Colonic mucosa (tissue), 4 donors: ENCODE results near the gene DUSP5. TPM values are rescaled to one million over a fixed set of nuclear protein-coding genes. Genes with fewer than 3 reads are reported as not detected.
"Not testable (repeated sequence)": the region's sequence is repeated elsewhere in the genome, so short reads cannot be mapped to it uniquely, and the experiment has no call there.

Experiments used
- DNase-seq: peaks from one replicate; pipeline ENCODE4 v3.0.0-alpha.2; 2020
- H3K27ac ChIP-seq: fragments of 200-600 bp; one replicate; pipeline ENCODE4 v1.8.0; 2021
- H3K27me3 ChIP-seq: fragments of 200-600 bp; one replicate; pipeline ENCODE4 v1.8.0; 2021
- H3K36me3 ChIP-seq: fragments of 200-600 bp; one replicate; pipeline ENCODE4 v1.8.0; 2021
- H3K4me1 ChIP-seq: fragments of 200-600 bp; one replicate; pipeline ENCODE4 v1.8.0; 2021; ENCODE audit warnings: mild to moderate bottlenecking
- H3K4me3 ChIP-seq: fragments of 200-600 bp; one replicate; pipeline ENCODE4 v1.8.0; 2021
- H3K9ac ChIP-seq, 2 donors: one replicate each; pipeline ENCODE4 v1.7.0; 2013; ENCODE audit warnings: control low read depth in 2 of 2, low read depth in 2 of 2, low read length in 2 of 2
- H3K9me3 ChIP-seq: fragments of 200-600 bp; one replicate; pipeline ENCODE4 v1.8.0; 2021
- CTCF ChIP-seq: fragments of 200-600 bp; IDR thresholded peaks from one replicate; pipeline ENCODE4 v1.8.0; 2022; ENCODE audit warnings: antibody characterized with exemption, mild to moderate bottlenecking
- intact Hi-C: fragments of 100-400 bp; cut with DNase I; formaldehyde crosslinking; loops from one replicate; pipeline ENCODE4 v1.14.1; 2022
- total RNA-seq, 2 donors: library from RNA; stranded (reverse); fragmentation: NEBNext Ultra II Directional in 1 of 2; extraction: Animal tissue kit (Norgen Biotek cat#: 25700) in 1 of 2; gene quantifications; one replicate each; pipeline ENCODE4 v1.2.1, GENCODE V29; 2021
- donor health status: healthy.
- donor health status: DM: no; HTN: no; CAD: no.
- donor health status: DM: no; HTN: no; CAD: no.

The DUSP5 gene
- total RNA-seq, 2 donors from 2014 or later: 6.2 to 22.0 TPM

DNA sequence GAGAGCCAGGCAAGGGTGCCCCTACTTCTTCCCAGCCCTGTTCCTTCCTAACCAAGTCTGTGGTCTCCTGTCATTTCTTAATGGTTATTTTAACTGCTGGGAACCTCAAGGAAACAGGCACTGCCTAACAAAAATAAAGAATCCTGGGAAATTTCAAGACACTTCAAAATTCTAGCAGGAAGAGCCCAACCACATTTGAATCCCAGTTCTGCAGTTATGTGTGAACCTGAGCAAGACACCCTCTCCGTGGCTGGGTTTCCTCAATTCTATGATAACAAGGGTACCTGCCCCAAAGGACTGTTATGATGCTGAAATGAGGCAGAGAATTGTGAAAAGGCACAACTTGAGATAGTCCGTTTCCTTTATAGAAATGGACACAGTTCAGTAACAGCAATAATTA is 36.2 kb upstream of the DUSP5 start:
- intact Hi-C loops: no loop called here
- H3K27ac ChIP-seq: no peak overlapping the region
- no peak for DNase-seq
- H3K27me3 ChIP-seq: no peaks in the 10 kb centered on the region
- no peak for TF ChIP-seq CTCF
- H3K9me3 ChIP-seq: no peaks in the 10 kb centered on the region
- H3K4me1 ChIP-seq: no peaks in the 10 kb centered on the region
- no peak overlapping the region for H3K4me3 ChIP-seq
- H3K36me3 ChIP-seq: no peaks in the 10 kb centered on the region
- H3K9ac ChIP-seq: no peak overlapping the region

- intact Hi-C loops: no loop called here
- Histone ChIP-seq H3K4me1 (no peaks in the 10 kb centered on the region), H3K9me3 (no peaks in the 10 kb centered on the region), H3K27ac (no peak overlapping the region), H3K9ac (no peak overlapping the region), H3K4me3 (no peak overlapping the region), H3K36me3 (no peaks in the 10 kb centered on the region), H3K27me3 (no peaks in the 10 kb centered on the region)
- no peak for DNase-seq
- no peak for TF ChIP-seq CTCF
Measured at GRCh38 chr10:110462166-110463095, 35.3 kb upstream of the DUSP5 start.

DNA sequence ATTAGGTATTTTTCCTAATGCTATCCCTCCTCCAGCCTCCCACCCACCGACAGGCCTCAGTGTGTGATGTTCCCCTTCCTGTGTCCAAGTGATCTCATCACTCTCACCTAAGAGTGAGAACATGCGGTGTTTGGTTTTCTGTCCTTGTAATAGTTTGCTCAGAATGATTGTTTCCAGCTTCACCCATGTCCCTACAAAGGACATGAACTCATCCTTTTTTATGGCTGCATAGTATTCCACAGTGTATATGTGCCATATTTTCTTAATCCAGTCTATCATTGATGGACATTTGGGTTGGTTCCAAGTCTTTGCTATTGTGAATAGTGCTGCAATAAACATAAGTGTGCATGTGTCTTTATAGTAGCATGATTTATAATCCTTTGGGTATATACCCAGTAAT is 29.4 kb upstream of the DUSP5 start:
- H3K4me1 ChIP-seq, H3K27me3 ChIP-seq, H3K4me3 ChIP-seq, intact Hi-C loops, H3K9ac ChIP-seq, H3K36me3 ChIP-seq, H3K27ac ChIP-seq, H3K9me3 ChIP-seq, DNase-seq: not testable (repeated sequence)

DNA sequence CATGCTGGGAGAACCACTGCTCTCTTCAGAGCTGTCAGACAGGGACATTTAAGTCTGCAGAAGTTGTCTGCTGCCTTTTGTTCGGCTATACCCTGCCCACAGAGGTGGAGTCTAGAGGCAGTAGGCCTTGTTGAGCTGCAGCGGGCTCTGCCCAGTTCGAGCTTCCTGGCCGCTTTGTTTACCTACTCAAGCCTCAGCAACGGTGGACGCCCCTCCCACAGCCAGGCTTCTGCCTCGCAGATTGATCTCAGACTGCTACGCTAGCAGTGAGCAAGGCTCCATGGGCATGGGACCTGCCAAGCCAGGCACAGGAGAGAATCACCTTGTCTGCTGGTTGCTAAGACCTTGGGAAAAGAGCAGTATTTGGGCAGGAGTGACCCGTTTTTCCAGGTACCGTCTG is 27.2 kb upstream of the DUSP5 start:
- H3K36me3 ChIP-seq, H3K9me3 ChIP-seq, H3K4me3 ChIP-seq, H3K27me3 ChIP-seq, H3K9ac ChIP-seq, intact Hi-C loops, H3K27ac ChIP-seq, H3K4me1 ChIP-seq, DNase-seq: not testable (repeated sequence)

GRCh38 chr10:110471566-110472139 is 26.1 kb upstream of the DUSP5 start:
- Histone ChIP-seq H3K27me3 (no peaks in the 10 kb centered on the region), H3K4me3 (no peak overlapping the region), H3K9me3 (no peaks in the 10 kb centered on the region), H3K36me3 (no peaks in the 10 kb centered on the region), H3K9ac (no peak overlapping the region), H3K4me1 (no peaks in the 10 kb centered on the region), H3K27ac (no peak overlapping the region)
- TF ChIP-seq CTCF: no peak
- no peak for DNase-seq
- intact Hi-C loops: no loop called here

- H3K27me3 ChIP-seq: no peaks in the 10 kb centered on the region
- intact Hi-C loops: no loop called here
- TF ChIP-seq CTCF: no peak
- no peak overlapping the region for H3K27ac ChIP-seq
- H3K4me1 ChIP-seq: no peaks in the 10 kb centered on the region
- no peak overlapping the region for H3K9ac ChIP-seq
- H3K9me3 ChIP-seq: no peaks in the 10 kb centered on the region
- H3K4me3 ChIP-seq: no peak overlapping the region
- DNase-seq: no peak
- no peaks in the 10 kb centered on the region for H3K36me3 ChIP-seq
Measured at GRCh38 chr10:110474017-110474416, 23.7 kb upstream of the DUSP5 start.
